ENCODE data around the gene GRB14.

Gene GRB14

DNA sequence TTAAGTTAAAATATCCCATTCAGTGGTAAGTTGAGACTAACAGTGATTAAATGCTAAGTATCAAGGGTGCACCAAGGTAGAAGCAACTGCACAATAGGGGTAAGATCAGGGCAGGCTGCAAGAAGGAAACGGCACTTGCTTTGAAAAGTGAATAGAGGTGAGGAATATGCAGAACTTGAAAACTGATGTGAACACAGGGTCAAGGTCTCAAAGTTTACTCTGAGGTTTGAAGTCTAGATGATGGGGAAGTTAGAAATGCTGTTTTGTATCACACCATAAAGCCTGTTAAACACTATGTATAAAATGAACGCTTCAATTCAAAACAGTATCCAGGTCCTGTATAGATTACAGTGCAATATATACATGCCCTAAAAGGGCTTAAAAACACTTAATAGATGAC is 50.8 kb downstream of the GRB14 start:
- TF ChIP-seq SIN3A (IDR thresholded peaks at IDR 0.05; ENCODE audit: borderline replicate concordance, insufficient read depth, low read length) = no peak
- TF ChIP-seq, protein P1, sequence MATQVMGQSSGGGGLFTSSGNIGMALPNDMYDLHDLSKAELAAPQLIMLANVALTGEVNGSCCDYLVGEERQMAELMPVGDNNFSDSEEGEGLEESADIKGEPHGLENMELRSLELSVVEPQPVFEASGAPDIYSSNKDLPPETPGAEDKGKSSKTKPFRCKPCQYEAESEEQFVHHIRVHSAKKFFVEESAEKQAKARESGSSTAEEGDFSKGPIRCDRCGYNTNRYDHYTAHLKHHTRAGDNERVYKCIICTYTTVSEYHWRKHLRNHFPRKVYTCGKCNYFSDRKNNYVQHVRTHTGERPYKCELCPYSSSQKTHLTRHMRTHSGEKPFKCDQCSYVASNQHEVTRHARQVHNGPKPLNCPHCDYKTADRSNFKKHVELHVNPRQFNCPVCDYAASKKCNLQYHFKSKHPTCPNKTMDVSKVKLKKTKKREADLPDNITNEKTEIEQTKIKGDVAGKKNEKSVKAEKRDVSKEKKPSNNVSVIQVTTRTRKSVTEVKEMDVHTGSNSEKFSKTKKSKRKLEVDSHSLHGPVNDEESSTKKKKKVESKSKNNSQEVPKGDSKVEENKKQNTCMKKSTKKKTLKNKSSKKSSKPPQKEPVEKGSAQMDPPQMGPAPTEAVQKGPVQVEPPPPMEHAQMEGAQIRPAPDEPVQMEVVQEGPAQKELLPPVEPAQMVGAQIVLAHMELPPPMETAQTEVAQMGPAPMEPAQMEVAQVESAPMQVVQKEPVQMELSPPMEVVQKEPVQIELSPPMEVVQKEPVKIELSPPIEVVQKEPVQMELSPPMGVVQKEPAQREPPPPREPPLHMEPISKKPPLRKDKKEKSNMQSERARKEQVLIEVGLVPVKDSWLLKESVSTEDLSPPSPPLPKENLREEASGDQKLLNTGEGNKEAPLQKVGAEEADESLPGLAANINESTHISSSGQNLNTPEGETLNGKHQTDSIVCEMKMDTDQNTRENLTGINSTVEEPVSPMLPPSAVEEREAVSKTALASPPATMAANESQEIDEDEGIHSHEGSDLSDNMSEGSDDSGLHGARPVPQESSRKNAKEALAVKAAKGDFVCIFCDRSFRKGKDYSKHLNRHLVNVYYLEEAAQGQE (IDR thresholded peaks at IDR 0.05; ENCODE audit: insufficient read depth in 1 of 2, low read depth in 2 of 2, low read length in 2 of 2) = no peak
- no peak for TF ChIP-seq POLR2AphosphoS5 (IDR thresholded peaks at IDR 0.05; ENCODE audit: low read depth, low read length)
- no peak for TF ChIP-seq TAF1 (IDR thresholded peaks at IDR 0.05; ENCODE audit: borderline replicate concordance, insufficient read depth, low read length)
- no peak for TF ChIP-seq FOXP2 (optimal IDR thresholded peaks at IDR 0.05; ENCODE audit: borderline replicate concordance, extremely low read depth, extremely low read length, insufficient read depth)

DNA sequence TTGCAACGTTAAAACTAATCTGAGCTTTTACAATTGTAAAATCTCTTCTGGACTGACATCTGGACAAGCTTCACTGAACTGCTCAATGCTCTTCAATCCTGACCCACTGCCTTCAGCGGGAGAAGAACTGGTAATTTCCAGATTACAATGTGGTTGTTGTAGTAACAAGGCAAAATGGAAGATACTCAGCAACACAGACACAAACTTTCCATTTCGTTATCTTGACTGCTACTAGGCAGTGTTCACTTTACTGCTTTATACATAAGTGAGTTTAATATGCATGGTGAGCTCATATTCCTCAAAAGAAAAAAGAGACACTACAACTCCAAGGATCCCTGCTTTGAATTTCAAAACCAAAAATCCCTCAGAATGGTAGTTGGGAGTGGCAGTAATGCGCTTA is 51.9 kb downstream of the GRB14 start:
- TF ChIP-seq, protein P1 (IDR thresholded peaks at IDR 0.05; ENCODE audit: insufficient read depth in 1 of 2, low read depth in 2 of 2, low read length in 2 of 2) = no peak
- TF ChIP-seq TAF1 (IDR thresholded peaks at IDR 0.05; ENCODE audit: borderline replicate concordance, insufficient read depth, low read length) = no peak

DNA sequence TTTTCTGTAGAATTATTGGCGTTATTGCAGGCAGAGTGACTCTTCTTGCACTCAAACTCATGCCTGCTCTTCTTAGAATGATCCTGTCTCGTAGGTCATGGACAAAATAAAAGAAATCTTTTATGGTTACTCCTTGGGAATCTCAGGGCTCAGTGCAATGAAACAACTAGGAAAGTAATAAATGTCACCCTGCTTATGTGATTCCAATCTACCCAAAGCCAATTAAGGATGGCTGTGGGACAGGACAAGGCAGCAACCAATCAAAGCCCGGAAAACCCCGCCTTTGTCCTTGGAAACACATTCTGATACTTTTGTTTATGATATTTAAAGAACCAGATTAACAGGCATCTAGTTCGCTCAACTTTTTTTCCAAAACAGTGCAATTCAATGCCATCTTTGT is 53.0 kb downstream of the GRB14 start:
- TF ChIP-seq TAF1 (IDR thresholded peaks at IDR 0.05; ENCODE audit: borderline replicate concordance, insufficient read depth, low read length) (no peak), FOXP2 (optimal IDR thresholded peaks at IDR 0.05; ENCODE audit: borderline replicate concordance, extremely low read depth, extremely low read length, insufficient read depth) (no peak), SIN3A (IDR thresholded peaks at IDR 0.05; ENCODE audit: borderline replicate concordance, insufficient read depth, low read length) (no peak), POLR2AphosphoS5 (IDR thresholded peaks at IDR 0.05; ENCODE audit: low read depth, low read length) (no peak)
- TF ChIP-seq, protein P1 (IDR thresholded peaks at IDR 0.05; ENCODE audit: insufficient read depth in 1 of 2, low read depth in 2 of 2, low read length in 2 of 2) = no peak

DNA sequence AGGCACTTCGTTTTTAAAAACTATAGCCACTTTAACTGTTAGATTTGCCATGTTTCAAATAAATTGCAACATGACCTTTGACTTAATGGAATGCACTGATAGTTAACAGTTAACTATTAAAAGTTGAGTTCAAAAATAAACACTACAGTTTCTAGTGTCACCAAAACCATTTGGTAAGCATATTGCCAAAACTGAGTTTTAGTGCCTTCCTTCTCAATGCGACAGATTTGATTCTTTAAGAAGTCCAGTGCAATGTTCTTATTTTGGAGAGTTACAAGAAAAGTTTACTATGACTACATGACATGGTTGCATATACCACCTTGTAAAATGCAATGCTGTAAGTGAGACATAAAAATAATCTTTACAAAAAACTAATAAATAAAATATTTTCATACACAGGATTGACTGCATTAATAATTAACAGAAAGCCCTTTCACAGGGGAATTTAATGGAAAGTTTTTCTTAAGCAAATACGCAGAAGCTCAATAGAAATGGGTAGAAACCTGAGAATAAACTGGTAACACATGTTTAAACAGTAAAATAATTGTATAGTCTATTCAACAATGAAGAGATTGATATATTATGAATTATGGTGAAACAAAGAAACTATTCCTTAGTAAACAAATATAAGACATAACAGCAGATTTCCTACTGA is 53.8 kb downstream of the GRB14 start:
- TF ChIP-seq SIN3A (IDR thresholded peaks at IDR 0.05; ENCODE audit: borderline replicate concordance, insufficient read depth, low read length) (no peak), POLR2AphosphoS5 (IDR thresholded peaks at IDR 0.05; ENCODE audit: low read depth, low read length) (no peak)
- TF ChIP-seq, protein P1 (IDR thresholded peaks at IDR 0.05; ENCODE audit: insufficient read depth in 1 of 2, low read depth in 2 of 2, low read length in 2 of 2) = no peak

DNA sequence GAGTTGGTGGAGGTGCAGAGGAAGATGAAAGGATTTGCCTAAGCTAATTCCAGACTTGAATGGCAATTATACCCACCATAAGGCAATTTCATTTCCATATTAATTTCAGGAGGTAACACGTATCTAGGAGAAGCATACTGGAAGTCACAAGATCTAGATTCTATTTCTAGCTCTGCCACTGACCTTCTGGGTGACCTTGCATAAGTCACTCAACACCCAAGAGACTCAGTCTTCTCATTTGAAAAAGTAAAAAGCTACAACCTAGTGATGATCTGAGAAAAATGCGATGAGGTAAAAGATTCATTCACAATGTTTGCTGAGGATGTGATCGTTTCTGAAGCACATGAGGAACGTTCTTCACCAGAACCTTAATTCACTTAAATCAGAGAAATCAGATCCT is 55.9 kb downstream of the GRB14 start:
- TF ChIP-seq, protein P1 (IDR thresholded peaks at IDR 0.05; ENCODE audit: insufficient read depth in 1 of 2, low read depth in 2 of 2, low read length in 2 of 2) = no peak
- TF ChIP-seq SIN3A (IDR thresholded peaks at IDR 0.05; ENCODE audit: borderline replicate concordance, insufficient read depth, low read length) (no peak), TAF1 (IDR thresholded peaks at IDR 0.05; ENCODE audit: borderline replicate concordance, insufficient read depth, low read length) (no peak), POLR2AphosphoS5 (IDR thresholded peaks at IDR 0.05; ENCODE audit: low read depth, low read length) (no peak), FOXP2 (optimal IDR thresholded peaks at IDR 0.05; ENCODE audit: borderline replicate concordance, extremely low read depth, extremely low read length, insufficient read depth) (no peak)
